GM18909 (cell line): Measurements from ENCODE around the gene HOXD13.

ENCODE experiments used
- ATAC-seq: cut with Tn5 transposase; IDR thresholded peaks from one replicate; pipeline ENCODE4 v1.9.1; 2021; ENCODE audit warnings: mild to moderate bottlenecking; ENCODE audit not compliant: unreplicated experiment, poor library complexity

Gene HOXD13

DNA sequence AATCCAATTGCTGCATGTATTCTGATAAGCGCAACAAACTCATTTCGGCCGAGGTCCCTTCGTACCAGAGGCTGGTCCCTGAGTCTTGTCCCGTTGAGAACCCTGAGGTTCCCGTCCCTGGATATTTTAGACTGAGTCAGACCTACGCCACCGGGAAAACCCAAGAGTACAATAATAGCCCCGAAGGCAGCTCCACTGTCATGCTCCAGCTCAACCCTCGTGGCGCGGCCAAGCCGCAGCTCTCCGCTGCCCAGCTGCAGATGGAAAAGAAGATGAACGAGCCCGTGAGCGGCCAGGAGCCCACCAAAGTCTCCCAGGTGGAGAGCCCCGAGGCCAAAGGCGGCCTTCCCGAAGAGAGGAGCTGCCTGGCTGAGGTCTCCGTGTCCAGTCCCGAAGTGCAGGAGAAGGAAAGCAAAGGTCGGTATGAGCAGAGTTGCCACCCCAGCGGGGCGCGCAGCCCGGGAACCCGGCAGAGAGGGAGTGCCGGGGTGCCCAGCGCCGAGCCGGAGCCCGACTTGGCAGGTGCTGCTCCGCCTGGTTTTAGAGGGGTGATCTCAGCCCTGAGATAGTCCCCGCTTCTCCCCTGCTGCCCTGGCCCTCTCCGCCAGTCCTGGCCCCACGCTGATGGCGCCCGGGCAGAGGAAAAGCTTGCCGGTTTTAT lies 24.8 kb downstream of the HOXD13 start:
- no peak for ATAC-seq

GRCh38 chr2:176117823-176118371 lies 25.4 kb downstream of the HOXD13 start:
- no peak for ATAC-seq

DNA sequence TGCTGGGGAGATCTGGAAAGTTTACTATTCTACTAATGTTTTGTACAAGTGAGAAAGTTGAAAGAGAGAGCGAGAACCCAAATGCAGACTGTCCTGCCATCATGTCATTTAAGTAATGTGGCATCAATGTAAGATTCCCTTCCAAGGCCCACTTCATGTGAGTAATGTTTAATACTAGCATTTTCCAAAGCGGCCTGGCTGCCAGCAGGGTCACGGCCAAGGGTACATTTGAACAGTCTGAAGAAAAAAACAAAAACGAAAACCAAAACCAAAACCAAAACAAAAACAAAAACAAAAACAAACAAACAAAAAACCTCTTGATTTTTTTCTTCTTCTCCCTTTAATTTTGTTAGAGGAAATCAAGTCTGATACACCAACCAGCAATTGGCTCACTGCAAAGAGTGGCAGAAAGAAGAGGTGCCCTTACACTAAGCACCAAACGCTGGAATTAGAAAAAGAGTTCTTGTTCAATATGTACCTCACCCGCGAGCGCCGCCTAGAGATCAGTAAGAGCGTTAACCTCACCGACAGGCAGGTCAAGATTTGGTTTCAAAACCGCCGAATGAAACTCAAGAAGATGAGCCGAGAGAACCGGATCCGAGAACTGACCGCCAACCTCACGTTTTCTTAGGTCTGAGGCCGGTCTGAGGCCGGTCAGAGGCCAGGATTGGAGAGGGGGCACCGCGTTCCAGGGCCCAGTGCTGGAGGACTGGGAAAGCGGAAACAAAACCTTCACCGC lies 26.2 kb downstream of the HOXD13 start:
- no peak for ATAC-seq

GRCh38 chr2:176120364-176121189 lies 28.1 kb downstream of the HOXD13 start:
- ATAC-seq, result no peak

DNA sequence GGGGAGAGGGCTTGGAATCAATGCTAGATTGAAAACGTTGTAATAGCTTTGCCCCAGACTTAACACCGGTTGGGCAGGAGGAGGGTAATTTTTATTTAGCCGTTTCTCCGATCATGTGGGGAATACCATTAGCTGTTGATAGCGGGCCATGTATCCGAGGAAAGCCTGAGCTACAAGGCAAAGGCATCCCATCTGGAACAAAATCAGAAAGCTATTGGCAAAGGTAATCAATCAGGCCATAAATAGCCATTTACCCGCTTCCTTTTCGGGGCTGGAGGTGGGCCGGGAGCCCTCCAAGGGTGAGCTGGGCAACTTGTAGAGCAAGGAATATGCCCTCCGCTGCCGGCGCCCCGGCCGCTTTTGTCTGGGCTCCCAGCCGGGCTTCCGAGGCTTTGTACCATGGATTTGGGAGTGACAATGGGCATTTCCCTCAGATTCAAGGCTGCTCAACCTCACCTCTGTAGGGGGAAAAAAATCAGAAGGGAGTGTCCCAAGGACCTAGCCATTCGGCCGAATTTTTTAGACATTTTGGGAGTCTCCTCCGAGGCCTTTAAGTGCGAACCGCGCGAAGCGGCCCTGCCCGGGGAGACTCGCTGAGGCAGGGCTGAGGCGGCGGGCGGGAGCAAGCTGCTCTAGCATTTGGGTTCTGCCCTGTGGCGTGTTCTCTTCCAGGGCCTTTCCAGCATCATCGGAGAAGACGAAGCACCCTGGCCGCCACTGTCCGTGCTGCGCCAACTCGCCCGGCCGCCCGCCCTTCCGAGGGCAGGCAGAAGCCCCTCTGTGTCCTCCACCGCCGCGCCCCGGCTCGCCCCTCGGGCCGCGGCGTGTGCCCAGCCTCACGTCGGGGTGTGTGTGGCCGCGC lies 28.9 kb downstream of the HOXD13 start:
- ATAC-seq, result no peak

DNA sequence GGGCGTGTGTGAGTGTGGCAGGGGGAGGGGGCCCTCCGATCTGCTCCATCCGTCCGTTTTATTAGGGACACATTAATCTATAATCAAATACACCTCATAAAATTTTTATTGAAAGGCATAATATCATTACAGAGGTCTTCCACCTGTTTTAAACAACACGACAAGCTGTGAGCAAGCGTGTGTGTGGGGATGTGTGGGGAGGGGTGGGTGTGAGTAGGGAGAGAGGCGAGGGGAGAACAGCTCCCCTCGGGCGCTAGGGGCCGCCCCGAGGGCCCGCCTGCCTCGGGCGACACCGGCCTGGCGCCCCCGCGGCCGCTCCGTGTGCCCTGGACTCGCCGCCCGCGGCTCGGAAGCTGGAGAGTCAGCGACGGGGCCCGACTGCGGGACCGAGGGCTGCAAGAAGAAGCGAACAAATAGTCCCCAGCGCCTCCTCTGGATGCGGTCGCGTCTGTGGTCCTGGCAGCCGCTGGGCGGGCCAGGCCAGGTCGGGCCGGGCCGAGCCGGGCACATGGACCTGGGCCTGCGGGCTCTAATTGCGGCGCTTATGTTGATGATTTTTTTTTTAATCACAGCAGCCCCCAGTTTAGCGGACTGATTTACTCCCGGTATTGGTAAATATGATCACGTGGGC lies 29.6 kb downstream of the HOXD13 start:
- ATAC-seq, result no peak

- no peak for ATAC-seq
Measured at GRCh38 chr2:176122683-176123410, 30.3 kb downstream of the HOXD13 start, which contains the start of gene HOXD9. HOXD9 (plus strand) TSS chr2:176122719; CDS start chr2:176122769, 50 bp downstream.

DNA sequence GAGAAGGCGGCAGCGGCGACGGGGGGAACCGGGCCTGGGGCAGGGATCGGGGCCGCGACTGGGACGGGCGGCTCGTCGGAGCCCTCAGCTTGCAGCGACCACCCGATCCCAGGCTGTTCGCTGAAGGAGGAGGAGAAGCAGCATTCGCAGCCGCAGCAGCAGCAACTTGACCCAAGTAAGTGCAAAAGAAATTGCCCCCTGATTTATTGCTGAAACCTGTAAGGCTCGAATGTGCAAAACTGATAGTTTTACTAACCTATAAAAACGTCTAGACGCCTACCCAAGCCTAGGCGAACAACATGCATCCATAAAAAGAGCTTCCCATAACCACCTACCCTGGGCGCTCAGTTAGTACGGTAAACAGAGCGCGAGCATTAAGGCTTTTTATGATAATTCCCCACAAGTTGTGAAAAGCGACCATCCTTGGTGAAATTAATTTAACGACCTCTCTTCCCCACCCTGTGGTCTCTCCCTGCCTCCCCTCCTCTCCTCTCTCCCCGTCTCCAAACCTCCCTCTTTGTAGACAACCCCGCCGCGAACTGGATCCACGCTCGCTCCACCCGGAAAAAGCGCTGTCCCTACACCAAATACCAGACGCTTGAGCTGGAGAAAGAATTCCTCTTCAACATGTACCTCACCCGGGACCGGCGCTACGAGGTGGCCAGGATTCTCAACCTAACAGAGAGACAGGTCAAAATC lies 31.0 kb downstream of the HOXD13 start:
- no peak for ATAC-seq

- no peak for ATAC-seq
Measured at GRCh38 chr2:176124110-176124946, 31.8 kb downstream of the HOXD13 start.

DNA sequence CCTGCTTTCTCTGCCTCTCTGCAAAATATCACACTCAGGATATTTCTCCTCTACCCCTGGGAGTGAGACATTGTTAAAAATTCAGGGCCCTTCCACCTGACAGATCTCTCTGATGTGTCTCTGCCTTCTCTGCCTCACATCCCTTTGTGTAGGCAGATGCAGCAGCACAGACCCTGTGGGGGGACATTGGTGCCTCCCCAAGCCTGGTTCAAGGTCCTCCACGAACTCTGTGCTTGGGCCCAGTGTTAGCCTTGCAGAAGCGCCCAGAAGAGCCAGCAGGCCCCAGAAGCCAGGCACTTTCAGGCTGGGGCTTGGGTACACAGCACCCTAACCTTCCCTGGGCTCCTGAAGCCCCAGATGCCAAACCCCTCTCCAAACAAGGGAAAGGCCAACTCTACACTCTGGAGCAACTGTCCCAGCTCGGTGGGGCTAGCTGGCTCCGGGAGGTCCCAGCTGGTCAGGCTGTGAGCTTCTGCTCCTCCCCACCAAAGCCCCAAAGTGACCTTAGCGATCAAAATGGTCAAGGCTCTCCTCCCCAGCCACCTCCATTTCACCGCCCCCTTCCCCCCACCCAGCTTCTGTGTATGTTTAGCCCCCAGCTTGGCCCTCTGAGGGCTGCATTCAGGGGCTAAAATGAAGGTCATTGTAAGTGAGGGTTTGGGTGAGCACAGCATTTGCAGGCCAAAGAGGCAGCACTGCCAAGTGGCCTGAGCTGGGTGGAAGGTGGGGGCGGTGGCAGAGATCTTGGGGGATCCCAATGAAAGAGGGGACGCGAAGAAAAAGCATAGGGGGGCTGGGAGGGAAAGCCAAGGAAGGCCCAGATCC lies 32.6 kb downstream of the HOXD13 start:
- no peak for ATAC-seq

DNA sequence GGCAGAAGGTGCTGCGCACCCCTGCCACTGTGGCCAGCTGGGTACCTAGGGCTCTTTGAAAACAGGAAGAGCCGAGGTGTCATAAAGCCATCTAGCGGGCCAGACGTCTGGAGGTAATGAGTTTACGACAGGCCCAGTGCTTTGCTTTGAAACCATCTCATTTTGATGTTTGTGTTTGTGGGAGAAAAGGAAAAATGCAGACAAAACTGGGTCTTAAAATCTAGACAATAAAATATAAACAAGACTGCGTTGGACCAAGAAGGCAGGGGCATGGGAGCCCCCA lies 33.2 kb downstream of the HOXD13 start:
- no peak for ATAC-seq

DNA sequence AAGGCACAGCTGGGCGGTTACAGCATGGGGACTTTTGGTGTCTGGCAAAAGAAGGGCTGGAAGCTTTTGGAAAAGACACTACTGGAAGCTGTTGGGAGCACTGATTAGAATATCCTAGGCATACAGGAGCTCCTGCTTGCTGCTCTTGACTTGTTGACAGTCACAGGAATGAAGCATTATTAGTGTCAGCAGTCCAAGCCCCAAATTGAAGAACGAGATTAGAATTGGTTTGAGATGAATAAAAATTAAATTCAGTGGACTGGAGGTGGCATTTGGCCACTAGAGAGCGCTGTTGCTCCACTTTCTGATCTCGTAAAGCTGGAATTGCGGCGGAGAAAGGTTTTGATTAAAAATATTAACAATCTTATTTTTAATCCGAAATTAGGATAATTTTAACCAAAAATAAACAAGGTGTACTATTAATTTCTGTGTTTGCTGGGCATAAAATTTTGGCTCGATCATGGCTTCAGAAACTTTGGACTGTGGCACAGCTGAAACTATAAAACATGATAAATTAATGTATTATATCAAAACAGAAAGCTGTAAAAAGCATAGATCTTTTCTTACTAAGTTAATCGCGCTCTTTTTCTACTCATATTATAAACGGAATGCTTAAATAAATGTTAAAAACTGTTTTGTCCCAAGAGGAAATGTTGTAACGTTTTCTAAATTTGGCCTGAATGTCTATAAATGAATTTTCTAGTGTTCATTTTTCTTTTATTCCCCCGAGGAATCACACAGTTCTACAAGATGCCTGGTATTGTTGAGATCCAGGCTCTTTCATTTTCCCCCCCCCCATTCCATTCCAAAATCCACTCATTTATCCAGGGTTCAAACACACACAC lies 34.6 kb downstream of the HOXD13 start:
- no peak for ATAC-seq

GRCh38 chr2:176127774-176128072 lies 35.2 kb downstream of the HOXD13 start:
- no peak for ATAC-seq

DNA sequence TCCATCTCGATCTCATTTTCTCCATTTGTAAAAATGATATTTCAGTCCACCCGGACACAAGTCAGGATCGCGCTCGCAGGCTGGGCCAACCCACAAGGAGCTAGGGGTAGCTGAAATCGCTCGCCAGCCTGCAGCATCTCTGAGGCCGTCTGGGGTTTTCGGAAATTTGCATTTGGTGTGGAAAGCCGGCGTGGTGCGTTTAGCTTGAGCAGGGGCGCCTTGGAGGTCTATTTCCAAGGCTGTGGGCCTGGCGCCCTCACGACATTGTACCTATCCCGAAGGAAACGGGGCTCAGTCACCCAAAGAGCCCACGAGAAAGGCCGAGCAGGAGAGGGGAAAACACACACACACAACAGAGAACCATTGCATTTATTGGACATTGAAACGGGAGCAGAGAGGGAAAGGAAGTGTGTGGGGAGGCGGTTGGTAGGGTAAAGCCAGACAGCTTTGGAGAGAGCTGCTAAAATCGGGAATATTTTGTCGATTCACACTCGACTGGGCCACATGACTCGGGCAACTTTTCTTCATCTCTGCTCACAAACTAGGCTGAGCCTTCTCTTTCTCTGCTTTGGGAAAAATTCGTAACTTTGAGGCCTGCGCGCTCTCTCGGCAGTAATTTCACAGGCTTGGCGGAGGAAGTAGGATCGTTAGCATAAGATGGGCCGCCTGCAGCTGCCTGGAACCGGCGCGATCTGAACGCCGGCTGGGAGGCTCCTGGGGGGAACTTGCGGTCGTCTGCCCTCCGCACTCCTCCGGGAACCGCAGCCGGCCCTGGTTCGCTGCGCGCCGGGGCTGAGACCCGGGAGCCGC lies 35.9 kb downstream of the HOXD13 start:
- no peak for ATAC-seq
